NCI-H1105 treated with DMSO at 0.1 percent for 48 hours (cell line): ENCODE measurements around the gene EPHA7.
A peak's percentile ranks its signal among the peaks of the same experiment; 100 is the strongest.

Experiments
- DNase-seq: peaks from one replicate; lab custom pipeline; 2025; lab: John Stamatoyannopoulos, UW

EPHA7 gene

DNA sequence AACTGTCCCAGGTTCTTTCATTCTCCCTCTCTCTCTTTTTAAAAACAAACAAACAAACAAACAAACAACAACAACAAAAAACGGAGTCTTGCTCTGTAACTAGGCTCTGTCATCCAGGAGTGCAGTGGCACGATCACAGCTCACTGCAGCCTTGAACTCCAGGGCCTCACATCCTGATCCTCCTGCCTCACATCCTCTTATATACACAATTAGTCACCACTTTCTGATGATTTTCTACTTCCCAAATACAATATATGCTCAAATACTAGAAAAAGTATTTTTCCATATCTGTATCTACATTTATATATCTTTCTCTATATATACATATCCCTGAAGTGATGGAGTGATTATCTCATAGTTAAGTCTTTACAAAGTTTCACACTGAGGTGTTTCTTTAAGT, 170.7 kb downstream of the EPHA7 start:
- no peak for DNase-seq

DNA sequence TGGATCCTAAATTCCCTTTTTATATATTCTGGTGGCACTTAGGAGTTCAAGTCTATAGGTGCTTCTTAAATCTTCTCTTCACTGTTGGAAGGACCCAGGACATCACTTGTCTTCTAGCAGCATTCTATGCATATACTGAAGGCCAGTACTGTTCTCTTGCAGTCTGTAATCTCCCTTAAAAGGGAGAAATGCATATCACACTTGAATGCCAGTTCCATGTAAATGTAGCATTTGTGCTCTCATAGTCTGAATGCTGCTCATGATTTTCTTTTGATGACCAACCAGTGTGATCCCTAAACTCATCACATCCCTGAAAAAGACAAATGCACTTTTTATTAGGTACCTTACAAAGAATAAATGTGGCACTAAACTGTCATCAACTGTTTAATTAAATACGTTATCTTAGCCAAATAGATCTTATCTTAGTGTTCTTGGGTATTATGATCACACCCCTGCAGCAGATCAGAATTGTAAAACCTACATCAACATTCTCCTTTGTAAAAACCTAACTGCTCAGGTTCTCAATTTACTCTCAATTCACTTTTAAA, 176.1 kb downstream of the EPHA7 start:
- DNase-seq: peak; percentile 34

DNA sequence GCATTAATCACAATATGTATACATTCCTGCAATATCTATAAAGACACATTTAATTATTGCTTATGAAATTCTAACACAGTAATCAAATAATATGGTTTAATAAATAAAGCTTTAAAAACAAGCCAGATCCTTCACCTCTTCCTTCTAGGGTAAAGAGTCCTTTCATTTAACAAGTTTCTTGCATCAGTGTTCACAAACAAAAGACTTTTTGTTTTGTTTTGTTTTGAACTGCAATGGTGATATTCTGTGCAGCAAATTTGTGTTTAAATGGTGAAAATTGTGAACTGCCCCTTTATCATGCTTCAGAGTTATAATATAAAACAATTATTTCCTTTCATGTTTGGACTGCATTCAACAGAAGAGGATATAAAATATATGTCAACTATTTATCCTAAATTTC, 177.3 kb downstream of the EPHA7 start:
- DNase-seq: no peak

DNA sequence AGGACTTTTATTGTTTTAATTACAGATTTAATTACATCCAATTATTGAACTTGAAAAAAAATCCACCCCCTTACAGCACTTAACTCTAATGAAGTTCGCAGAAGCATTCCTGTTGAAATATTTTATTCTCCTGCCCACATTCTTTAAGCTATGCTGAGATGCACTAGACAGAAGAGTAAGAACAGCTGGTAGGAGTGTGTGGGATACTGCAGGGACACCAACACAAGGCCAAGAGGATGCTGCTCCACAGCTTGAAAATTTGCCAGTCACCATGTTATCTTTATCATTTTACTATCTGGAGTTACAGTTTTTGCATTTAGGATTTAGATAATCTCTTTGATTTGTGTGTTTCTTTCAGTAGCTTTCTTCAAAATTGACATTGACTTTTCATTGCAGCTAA, 180.7 kb downstream of the EPHA7 start:
- no peak for DNase-seq

DNA sequence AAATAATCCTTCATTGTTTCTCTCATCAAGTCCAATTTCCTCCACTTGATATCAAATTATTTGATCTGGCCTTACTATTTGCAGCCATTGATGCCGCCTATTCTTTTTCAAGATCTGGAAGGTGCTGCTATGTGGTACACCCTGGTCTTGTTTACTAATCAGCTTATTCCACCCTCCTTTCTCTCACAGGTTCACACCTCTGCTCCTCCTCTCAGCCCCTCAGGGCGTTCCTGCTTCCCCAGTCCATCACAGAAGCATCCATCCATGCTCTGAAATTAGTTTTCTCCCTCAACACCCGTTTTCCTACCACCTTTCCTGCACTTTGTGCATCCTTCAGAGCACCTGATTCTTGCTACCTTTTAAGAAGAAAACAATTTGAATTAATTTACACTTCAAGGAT, 183.6 kb downstream of the EPHA7 start:
- no peak for DNase-seq

DNA sequence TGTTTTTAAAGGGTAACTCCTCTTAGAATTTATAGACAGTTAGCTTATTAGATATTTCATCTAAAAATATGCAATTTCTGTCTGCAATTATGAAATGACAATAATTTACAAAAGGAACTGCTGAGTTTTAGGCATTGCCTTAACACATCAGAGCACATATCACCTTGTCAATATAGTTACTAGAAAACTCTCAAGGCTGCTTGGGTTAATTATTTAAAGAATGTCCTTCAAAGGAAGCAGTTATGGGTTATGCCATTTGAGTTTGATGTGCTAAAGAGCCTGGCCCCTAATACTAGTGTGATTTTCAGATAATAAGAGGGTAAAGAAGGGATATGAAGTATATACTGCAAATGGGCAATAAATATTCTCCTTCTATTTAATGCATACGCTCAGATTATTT, 192.5 kb downstream of the EPHA7 start:
- DNase-seq: no peak

DNA sequence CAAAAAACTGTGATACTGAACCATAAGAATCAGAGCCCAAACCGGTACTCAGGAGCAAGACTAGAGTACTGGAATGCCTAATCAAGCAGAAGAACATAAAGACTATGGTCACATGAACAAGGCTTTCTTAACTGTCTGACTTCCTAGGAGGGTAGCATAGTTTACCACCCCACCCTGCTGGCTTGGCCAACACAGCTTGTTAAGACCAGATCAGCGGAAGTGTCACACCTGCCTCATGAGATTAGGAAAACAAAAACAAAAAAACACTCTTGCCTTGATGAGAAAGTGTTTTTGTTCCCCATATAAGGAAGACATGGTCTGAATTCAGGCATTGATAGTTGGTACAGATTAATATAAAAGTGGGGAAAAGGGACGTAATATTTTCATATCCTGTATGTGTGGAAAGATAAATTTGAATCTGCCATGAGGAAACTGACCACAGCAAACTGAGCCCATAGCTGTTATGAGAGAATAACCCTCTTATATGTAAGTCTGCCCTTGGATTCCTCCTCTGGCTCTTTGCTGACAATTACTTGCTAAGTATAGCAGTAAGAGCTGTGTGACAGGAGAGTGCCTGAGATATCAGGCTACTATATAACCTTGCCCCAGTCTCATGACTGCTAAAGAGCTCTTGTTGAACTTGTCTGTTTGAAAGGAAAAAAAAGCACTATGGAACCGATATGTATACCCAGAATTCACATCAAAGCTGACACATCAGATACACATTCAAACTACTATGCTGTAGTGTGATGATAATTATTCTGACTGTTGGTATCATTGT, 197.1 kb downstream of the EPHA7 start:
- no peak for DNase-seq

DNA sequence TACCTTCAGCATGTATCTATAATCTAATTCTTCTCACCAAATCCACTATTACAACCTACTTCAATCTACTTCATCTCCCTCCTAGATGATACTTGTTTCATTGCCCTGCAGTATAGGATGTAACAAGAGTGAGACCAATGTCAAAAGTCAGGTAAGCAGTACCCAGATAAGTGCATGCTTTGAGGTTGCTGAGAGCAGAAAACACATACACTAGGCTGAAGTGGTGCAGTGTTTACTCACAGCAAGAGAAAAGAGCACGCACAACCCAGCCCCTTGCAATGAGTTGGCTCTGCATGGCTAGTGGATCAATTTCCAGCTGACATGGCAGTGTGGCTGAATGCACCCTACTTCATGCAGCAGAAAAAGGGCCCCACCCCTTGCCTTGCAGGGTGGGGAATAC, 199.9 kb downstream of the EPHA7 start:
- DNase-seq: no peak

DNA sequence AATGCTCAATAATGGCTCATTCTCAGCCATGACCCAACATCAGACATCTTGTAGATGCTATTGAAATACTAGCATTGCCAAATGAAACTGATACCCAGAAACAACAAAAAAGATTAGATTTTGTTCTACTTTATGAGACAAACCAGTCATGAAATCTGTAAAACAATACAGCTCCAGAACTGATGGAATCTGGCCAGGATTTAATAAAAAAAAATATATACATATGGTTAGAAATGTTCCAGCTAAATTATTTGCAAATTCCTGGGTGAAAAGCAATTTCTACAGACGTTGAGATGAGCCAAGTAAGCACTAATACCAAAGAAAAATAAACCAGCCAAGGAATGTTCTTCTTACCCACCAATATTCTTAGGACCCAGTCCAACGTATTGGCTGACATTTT, 201.3 kb downstream of the EPHA7 start:
- DNase-seq: no peak

DNA sequence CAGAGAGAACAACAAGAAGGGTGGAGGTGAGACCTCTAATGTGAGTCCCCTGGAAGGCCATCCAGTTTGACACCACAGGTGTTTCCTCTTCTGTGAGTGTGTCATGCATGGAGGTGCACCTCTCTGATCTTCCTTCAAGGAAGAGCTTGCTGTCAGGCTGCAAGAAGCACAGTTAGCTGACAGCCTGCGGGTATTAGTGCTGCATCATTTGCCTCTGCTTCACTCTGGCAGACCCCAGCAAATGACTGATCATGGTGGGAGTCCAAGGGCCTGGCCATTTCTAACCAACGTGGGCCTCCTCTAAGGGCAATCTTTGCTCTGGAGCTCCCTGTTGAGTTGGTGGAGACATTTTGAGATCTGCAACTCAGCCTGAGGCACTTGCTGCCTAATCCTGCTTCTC, 206.3 kb downstream of the EPHA7 start:
- no peak for DNase-seq

DNA sequence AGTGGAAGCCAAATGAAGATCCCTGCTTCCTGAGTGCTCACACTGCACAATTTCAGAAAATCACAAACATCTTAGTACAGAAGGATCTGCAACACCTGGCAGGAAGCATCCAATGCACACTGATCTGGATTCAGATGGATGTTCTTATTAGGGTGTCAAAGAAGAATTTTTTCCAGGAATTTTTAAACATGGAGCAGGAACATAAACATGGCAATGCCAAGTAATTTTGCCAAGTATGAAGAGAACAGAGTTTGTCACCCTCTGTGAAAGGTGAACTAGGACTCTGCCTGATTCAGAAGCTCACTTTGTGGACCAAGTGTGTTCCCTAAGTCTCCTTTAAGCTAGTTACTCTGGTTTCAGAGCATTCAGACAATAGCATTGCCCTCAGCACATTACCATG, 208.5 kb downstream of the EPHA7 start:
- no peak for DNase-seq

DNA sequence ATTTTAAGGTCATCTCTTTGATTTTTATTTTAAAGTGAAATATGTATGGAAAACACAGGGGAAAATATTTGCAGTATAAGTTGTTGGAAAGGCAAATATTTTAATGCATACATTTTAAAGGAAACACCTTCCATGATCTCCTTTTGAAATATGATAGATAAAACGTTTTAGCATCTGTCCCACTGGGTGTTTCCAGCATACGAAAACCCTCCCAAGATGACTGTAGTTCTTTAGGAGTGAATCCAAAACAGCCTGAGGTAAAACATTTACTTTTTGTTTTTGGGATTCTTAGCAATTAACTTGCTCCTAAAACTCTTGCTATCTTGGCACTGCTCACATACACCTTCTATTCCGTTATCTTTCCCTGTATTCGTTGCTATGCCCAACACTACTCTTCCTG, 210.0 kb downstream of the EPHA7 start:
- DNase-seq: no peak

DNA sequence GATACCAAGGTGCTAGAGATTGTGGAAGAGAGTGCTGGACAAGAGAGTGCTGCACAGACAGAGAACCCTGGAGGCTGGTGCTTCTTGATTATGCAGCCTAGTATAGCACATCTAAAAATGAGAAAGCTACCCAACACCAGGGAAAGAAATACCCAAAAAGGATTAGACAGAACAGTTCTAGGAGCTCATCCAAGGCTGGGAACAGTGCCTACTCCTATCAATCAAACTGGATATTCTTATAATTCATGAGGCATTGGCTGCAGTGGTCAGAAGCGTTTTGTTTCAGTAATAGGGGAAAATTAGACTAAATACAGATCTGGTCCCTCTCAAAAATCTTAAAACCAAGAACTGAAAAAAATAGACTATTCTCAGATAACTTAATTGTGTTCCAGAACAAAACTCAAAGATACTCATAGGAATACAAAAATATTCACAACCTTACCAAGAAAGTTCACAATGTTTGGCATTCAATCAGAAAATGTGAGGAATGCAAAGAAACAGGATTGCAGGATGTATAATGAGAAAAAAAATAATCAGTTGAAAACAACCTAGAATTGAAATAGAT, 222.9 kb downstream of the EPHA7 start:
- no peak for DNase-seq

DNA sequence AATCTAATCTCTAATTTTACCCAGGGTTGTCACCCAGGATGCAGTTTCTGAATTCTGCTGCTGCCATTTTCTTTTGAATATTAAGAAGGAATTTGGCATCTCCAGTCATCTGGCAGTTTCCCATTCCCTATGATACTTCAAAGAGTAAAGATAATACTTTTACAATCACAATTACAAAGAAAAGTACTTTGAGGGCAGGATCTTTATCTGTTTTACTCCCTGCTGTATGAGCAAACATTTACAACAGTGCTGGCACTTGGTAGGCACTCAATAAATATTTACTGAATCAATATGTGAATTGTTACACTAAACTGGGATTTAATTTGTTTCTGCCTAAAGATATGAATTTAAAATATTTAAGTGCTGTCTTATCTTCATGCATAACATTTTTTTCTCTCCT, 224.9 kb downstream of the EPHA7 start:
- DNase-seq: no peak

DNA sequence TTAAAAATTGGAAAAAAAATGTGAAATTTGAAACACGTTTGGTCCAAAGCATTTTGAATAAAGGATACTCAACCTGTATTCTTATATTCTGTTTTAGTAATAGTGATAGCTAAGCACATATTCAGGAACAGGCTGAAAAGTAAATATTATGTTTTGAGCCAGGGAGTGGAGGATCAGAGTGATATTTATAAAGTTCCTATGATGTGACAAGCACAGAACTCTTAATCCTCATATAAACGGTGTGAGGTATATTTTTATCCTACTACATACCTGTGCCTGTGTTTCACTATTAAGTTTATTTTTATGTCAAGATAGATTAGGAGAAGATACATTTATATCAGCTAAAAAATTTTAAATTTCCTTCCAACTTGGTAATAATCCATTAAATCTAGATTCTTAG, 225.5 kb downstream of the EPHA7 start:
- DNase-seq: no peak
